Stimulated activated CD8-positive, alpha-beta memory T cell treated with anti-CD3 and anti-CD28 coated beads, Interleukin-4, amount 100 ng/mL, for 1 hour (primary cell): ENCODE measurements around the gene ZCCHC24.
A peak's percentile ranks its signal among the peaks of the same experiment; 100 is the strongest.

Source experiments
- DNase-seq, 2 donors: peaks; one replicate each; pipeline ENCODE4 v3.0.0-alpha.2; 2020; ENCODE audit warnings: low read depth in 2 of 2, low spot score in 1 of 2

ZCCHC24 gene

DNA sequence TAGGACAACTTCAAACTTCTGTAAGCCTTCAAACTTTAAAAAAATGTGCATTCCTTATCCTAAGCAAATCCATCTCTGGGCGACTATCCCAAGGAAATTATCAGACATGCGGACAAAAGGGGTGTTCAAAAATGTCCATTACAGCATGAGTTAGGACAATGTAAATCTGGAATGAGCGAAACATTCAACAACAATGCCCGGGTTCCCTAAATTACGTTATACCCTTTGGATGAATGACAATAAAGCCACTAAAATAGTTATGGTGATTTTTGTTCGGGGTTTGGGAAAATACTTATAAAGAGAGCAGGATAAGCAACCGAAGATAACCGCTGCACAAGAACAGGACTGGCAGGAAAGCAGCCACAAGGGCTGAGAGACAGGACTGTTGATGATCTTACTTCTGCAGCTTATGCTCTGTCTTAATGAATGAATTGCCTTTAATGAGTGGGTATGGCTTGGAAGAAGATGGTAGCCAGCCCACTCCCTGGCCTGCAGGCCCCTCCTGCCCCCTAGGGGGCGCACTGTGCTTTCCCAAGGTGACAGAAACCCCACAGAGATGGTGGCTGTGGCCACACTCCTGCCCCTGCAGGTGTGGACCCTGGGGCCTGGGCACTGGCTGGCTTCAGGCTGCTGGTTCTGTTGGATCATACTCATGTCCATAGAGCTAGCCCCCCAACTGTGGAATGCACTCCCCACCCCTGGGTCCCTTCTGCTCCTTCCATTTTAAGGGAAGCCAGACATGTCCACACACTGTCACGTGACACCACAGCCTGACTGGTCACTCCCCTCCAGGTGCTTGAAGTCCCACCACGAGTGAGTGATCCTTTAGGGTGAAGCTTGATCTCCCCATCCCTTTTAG is 45.0 kb downstream of the ZCCHC24 start:
- peak in 1 of 2 donors; percentile 7 for DNase-seq

GRCh38 chr10:79399223-79399831 is 46.1 kb downstream of the ZCCHC24 start:
- no peak for DNase-seq

DNA sequence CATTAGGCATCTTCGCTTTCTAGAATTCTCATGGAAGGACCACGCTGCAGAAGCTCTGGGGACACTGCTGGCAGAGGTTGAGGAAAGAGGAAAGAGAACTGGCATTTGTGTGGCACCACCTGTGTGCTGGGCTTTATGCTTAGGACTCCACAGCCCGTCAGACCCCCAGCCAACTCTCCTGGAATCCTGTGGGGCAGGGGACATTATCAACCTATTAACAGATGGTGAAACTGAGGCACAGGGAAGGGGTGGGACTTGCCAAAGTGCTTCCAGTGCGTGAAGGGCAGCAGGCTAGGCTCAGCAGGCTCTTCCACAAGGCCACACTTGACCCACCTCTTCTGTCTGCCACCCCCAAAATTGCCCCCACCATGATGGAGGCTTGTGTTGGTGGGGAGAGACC is 46.8 kb downstream of the ZCCHC24 start:
- no peak for DNase-seq

DNA sequence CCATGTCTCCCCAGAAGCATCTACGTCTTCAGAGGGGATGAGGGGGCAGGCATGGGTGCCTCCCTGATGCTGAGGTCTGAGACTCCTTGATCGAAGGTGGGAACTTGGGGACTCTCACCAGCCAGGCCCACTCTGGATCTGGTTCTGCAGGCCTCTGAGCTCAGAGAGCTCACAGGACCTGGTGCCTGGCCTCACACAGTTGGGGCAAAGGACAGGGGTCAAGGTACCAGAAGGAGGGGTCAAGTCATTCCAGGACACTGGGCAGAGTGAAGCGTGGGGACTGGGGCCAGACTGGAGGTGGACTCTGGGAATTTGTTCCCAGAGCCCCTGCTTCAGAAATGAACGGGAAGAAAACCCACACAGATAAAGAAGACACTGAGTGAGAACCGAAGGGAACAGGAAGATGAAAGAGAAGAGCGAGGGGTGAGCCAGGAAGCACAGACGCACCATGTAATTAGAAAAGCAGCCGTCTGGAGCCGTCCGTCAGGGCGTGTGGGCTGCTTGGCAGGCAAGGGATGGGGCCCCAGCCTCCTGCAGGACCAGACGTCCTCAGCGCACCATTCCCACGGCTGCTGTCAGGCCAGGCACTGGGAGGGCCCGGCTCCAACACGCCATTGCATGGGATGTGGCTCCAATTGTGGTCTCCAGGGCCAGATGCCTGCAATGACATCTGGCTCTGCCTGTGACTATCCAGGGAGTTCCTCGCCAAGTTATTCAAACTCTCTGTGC is 47.7 kb downstream of the ZCCHC24 start:
- DNase-seq = no peak

DNA sequence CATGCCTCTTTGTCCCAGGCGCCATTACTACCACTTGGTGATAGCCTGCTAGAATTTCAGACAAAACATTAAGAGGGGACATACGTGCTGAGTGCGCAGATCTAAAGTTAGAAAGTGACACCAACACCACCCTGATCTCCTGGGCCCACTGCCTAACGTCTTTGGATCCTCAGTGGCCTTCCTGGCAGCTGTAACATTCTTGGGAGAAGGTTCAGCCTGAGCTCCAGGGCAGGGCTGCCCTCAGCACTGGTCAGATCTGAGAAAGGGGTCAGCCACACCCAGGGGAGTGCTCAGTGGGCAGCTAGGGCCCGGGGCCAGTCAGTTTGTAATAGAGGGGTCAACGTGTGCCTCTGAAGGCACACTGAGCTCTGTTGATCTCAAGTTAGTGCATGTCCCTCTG is 48.4 kb downstream of the ZCCHC24 start:
- DNase-seq = no peak

GRCh38 chr10:79396520-79396919 is 48.9 kb downstream of the ZCCHC24 start:
- no peak for DNase-seq

DNA sequence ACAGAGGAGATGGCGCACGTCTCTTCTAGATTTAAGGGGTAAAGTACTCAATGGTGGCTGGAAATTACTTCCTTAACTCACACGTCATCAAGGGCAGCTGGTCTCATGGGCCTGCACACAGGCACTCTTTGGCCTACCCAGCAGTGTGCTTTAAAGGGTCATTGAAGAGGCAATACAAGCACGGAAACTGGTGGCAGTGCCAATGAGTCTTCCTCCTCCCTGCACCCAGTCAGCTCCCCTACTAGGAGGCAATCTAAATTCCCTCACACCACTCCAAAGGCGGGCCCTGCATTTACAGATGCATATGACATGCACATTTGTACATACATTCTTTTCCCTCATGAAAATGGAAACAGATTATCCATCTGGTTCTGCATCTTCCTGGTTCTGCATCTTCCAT is 50.8 kb downstream of the ZCCHC24 start:
- DNase-seq = no peak

DNA sequence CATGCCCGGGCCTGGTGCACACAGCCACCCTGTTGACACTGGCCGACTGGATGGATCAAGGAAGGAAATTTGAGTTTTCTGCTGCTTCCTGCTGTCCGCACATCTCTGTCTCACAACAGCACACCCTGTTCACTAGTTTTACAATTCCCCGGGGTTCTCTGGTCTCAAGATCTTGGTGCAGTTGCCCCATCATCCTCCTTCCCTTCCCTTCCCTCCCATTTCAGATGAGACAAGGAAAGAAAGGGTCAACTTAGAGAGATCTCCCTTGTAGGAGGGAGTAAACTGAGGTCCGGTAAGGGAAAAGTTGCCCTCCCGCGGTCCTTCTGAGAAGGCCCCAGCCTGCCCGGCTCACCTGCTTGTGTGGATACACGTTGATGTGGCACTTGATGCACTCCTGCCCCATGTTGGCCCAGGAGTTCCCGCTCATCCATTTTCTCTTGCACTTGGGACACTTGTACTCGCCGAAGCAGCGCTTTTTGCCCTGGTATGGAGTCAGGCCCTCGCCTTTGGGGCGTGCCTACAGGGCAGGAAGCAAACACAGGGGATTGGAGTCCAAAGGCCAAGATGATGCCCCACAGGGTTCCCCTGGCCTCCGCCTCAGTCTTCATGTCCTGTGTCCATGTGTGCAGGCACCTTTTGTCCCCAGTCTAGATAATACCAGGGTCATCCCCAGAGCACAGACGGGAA is 51.4 kb downstream of the ZCCHC24 start:
- no peak for DNase-seq

GRCh38 chr10:79393221-79393923 is 52.1 kb downstream of the ZCCHC24 start:
- DNase-seq = no peak

- DNase-seq = no peak
Observed at GRCh38 chr10:79392506-79393176, 52.8 kb downstream of the ZCCHC24 start.

GRCh38 chr10:79392020-79392398 is 53.4 kb downstream of the ZCCHC24 start:
- no peak for DNase-seq

DNA sequence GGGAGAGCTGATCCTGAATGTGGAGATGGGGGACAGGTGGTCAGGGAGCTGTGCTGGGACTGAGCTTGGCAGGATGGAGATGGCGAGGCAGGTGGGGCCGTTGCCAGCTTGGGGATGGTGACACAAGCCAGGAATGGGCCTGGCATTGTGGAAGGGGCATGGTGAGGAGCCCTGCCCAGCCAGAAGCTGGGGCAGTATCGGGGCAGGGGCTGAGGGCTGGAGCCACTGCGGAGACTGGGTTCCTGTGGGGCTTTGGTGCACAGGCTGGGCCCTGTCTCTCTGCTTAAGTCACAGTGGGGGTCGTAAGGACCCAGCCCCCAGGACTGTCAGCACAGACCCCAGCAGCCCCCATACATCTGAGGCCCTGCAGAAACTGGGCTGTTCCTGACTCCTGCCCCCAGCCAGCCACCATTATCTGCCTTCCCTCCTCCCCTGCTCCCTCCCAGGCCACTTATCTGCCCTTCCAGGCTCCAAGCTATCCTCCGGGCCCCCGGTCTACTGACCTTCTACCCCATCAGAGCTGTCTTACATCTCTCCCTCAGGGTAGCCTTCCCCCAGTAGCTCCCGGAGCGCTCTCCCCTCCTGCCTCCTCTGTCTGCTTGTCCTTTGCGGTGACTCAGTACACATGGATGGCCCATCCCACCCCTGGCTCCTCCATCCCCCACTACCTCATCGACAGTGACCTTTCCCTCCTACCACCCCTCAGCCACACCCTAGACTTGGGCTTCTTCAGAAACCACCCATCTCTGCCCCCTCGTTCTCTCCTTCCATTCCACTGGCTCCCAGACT is 54.0 kb downstream of the ZCCHC24 start:
- DNase-seq = no peak

GRCh38 chr10:79390551-79391229 is 54.7 kb downstream of the ZCCHC24 start:
- DNase-seq = no peak

GRCh38 chr10:79390057-79390456 is 55.4 kb downstream of the ZCCHC24 start:
- no peak for DNase-seq

DNA sequence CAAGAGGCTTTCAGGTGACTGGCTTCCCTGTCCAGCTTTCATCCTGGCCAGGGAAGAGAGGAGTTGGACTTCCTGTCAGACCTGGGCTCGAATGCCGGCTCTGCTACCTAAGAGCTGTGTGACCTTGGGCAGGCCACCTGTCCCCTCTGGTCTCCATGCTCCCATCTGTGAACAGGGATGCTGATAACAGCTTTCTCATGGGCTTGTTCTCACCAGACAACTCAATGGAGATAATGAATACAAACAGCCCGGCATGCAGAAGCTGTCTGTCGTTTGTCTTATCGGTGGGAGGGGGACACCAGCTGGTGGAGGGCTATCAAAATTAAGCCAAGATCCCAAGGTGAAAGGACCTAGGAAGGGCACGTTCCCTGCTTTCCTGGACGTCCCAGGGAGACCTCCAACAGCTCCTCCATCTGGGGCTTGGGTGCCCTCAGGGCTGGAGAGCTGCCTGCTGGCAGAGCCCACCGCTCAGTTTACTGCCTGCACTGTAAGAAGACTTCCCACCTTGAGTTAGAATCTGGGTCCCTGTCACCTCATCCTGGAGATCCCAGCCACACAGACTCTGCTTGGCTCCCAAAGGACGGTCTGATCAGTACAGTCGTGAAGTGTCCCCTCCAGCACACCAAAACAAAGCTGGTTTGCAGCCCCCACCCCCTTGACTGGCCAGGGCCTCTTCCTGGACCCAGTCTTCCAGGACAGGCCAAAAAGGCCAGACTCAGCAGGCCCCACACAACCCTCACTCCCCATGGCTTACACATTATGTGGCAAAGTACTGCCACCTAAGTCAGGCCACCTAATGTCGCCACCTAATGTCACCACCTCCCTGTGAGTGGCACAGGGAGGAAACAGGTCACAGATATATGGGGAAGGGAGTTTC is 57.2 kb downstream of the ZCCHC24 start:
- DNase-seq = no peak

DNA sequence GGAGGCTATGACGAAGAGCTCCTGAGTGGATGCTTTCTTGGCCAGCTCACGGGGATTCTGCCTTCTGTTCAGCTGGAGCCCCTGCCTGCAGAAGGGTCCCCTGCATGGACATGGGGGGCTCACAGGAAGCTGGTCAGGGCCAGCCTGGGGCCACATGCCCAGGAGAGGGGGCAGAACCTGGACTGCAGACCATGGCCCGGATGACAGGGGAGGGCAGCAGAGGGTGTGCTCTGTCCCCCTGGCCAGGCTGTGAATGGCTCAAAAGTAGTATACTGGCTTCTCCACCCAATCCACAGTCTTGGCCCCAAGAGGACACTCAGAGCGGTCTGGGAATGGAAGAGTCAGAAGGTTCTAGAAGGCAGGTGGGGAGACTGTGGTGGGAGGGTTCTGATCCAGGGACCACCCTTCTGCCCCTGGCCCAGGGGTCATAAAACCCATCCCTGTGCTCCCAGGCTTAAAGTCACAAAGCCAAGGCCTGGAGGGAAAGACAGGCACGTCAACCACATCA is 57.9 kb downstream of the ZCCHC24 start:
- no peak for DNase-seq

DNA sequence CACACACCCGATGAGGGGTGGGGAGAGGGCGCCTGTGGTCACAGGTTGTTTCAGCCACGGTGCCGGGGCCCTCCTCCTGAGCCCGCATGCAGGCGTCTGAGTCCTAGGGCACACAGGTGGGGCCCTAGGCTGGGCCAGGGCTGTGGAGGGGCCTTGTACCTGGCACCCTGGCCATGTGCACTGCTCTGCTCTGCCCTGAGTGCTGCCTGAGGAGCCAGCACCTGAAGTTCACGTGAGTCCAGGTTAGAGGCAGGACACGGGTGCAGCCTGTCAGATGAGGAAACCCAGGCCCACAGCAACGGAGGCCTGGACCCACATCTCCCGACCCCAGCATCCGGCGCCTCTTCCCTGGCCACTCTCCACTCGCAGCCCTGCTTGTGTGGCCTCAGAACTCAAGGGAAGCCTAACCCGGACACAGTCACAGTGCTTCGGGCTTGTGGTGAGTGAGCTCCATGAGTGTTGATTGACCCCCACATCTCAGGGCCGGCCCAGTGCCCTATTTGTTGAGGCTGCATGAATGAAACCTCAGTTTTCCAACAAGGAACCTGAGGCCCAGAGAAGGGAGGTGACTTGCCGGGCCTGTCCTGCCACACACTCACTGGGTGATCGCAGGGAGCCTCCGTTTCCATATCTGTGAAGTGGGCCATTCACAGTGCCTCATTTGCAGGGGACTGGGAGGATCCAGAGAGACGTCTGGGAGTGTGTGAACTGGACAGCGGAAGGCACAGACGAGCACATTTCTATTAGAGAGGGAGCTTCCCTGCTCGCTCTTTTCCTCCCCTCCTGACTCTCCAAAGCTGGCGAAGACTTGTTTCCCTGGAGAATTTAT is 58.6 kb downstream of the ZCCHC24 start:
- no peak for DNase-seq
